CD4-positive, alpha-beta T cell treated with Interleukin-6 at 100 ng/mL for 8 hours (primary cell): ENCODE results near the gene DNAJB6.

ENCODE experiments used
- DNase-seq: peaks from one replicate; pipeline ENCODE4 v3.0.0-alpha.2; 2020; ENCODE audit warnings: mixed read lengths, low spot score

The DNAJB6 gene

DNA sequence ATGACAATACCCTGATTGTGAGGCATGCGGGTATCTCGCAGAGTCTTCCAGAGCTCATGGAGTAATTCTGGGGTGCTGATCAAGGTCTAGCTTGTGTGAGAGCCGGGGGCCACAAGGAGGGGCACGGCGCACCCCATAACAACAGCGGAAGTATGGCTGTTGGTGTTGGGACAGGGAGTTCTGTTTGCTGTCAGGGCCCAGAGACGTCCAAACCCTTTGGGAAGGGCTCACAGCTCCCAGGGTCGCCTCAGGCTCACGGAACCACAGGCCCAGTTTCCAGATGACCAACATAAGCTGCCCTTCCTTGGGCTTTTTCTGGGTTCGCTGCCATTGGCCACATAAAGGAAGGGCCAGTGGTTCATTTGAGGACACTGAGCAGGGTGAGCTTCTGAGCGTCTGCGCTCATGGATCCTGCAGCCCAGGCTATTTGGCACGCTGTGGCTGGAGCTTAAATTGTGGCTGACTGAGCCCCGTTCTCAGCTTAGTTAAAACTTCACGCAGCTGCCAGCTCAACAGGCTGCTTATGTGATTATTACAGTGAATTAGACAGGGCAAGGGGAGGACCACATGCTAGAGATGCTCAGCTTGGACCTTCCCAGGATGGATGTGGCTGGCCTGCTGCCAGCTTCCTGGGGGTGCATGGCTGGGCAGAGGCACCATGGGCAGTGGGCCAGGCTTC is 92.3 kb downstream of the DNAJB6 start:
- no peak for DNase-seq

GRCh38 chr7:157429680-157430224 is 92.9 kb downstream of the DNAJB6 start:
- DNase-seq = no peak

DNA sequence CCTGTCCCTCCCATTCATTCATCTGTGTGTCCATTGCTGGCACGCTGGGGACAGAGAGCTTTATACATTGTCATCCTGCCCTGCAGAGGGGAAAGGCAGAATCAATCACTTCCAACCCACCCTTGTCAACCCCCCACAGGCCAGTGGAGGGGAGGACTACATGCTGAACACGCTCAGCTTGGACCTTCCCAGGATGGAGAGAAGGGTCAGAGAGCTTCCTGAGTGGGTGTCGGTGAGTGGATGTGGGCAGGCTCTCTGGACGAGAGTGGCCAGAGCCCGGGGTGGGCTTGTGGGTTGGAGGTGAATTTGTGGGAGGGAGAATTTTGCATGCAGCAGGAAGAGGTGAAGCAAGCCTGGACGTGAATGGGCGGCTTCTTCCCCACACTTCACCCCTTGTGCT is 93.9 kb downstream of the DNAJB6 start:
- DNase-seq = no peak

- DNase-seq = no peak
Observed at GRCh38 chr7:157431173-157431950, 94.6 kb downstream of the DNAJB6 start.

DNA sequence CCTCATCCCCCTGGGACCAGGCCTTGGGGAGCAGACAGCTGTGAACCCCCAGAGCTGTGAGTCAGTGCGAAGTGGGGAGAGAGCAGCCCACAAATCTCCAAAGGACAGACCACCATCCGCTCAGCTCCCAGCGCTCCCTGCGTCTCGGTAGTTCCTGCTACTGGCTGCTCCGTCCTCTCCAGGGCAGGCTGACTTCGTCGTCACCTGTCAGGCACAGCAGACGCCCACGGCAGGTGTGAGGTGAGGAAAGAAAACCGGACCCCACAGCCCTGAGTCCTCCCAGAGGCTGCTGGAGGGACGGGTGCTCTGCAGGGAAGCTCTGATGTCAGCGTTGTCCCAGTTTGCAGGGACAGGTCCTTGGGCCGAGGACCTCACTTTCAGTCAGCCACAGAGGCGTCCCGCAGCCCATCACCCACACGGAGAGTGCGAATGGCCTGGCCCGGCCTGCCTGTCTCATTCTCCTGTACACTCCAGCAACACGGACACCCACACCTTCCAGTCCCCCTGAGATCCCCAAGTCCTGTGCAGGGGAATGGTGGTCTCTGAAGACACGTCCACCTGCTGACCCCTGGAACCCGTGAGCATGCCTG is 95.2 kb downstream of the DNAJB6 start:
- no peak for DNase-seq

- no peak for DNase-seq
Observed at GRCh38 chr7:157432541-157432956, 95.7 kb downstream of the DNAJB6 start.

GRCh38 chr7:157432957-157433576 is 96.3 kb downstream of the DNAJB6 start:
- DNase-seq = peak; percentile 54

GRCh38 chr7:157433628-157434027 is 96.8 kb downstream of the DNAJB6 start:
- no peak for DNase-seq

DNA sequence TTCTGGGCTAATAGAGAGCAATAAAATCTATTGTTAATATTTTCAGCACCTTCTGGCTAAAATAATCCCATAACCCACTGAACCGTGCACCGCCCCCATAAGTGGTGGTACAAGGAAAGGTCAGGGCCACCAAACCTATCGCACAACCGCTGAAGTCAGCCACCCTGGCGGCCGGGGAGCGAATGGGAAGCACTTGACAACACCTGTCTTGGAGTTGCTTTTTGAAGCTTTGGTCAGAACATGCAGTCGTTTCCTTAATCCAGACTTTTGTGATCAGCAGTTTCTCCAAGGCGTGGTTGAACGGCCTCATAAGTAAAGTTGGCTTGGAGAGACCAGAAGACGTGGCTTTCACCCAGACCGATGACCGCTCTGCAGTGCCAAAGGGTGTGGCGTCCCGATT is 97.4 kb downstream of the DNAJB6 start:
- no peak for DNase-seq

GRCh38 chr7:157434701-157435100 is 97.9 kb downstream of the DNAJB6 start:
- no peak for DNase-seq

GRCh38 chr7:157436076-157436475 is 99.3 kb downstream of the DNAJB6 start:
- no peak for DNase-seq

DNA sequence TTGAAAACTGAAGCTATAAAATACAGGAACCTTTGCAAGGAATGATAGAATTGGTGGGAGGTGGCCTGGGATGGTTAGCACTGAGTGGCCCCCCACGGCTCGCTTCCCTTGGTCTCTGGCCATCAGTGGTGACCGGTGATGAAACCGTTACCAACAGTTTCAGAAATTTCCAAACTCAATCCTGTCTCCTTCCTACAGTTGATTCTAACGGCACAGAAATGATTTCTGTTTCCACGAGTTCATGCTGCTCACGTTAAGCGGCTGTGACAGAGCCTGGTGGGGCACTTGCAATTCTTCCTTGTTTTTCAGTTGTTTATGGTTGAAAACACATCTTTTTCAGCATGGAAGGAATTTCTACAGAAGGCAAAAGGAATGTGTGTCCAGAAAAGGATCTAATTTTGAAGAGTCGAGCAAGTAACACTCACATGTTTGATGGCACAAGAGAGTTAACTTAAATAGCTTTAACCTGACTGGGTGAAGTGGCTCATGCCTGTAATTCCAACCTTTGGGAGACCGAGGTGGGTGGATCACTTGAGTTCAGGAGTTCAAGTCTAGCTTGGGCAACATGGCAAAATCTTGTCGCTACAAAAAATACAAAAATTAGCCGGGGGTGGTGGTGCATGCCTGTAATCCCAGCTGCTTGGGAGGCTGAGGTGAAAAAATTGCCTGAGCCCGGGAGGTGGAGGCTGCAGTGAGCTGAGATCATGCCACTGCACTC is 100.1 kb downstream of the DNAJB6 start:
- no peak for DNase-seq

- DNase-seq = no peak
Observed at GRCh38 chr7:157437519-157438061, 100.8 kb downstream of the DNAJB6 start.

DNA sequence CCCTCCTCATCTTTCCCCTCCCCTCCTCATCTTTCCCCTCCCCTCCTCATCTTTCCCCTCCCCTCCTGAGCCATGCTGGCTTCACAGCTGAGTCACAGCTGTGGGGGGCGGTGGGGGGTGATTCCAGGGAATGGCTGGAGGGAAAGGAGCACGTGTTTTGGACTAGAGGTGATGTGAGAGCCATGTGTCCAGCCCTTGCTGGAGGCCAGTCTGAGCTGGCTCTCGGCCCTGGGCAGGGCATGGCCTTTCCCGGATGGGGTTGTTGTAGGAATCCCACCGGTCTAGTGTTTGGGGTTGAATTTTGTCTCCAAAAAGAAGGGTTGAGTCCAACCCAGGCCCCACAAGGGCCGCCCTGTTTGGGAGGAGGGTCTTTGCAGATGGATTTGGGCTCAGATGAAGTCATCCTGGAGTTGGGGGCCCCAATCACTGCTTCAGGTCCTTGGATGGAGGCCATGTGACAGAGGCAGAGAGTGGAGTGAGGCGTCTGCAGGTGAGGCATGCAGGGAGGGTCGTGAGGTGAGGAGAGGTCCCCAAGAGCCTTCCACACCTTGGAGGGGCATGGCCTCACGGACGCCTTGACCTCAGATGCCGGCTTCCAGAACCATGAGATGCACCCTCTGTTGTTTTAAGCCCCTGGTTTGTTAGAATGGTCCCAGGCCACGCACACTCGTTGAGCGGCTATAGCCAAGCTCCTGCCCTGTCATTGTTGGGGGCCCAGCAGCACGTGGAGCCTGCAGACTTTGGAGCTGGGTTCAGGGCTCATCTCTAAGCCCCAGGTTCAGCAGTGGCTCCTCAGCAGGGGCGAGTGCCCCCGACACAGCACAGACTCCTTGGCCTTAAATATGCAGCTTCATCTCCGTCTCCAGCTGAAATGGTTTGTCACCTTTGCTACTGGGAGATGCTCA is 101.6 kb downstream of the DNAJB6 start:
- DNase-seq = no peak

DNA sequence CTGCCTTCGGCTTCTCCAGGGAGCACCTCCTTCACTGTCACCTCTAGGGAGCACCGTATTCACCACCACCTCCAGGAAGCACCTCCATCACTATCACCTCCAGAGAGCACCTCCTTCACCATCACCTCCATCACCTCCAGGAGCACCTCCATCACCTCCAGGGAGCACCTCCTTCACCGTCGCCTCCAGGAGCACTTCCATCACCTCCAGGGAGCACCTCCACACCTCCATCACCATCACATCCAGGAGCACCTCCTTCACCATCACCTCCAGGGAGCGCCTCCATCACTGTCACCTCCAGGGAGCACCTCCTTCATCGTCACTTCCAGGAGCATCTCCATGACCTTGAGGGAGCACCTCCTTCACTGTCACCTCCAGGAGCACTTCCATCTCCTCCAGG is 102.3 kb downstream of the DNAJB6 start:
- DNase-seq = no peak

DNA sequence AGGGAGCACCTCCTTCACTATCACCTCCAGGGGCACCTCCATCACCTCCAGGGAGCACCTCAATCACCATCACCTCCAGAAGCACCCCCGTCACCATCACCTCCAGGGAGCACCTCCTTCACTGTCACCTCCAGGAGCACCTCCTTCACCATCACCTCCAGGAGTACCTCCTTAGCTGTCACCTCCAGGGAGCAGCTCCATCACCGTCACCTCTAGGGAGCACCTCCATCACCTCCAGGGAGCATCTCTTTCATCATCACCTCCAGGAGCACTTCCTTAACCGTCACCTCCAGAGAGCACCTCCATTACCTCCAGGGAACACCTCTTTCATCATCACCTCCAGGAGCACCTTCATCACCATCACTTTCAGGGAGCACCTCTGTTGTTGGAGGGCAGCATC is 103.0 kb downstream of the DNAJB6 start:
- no peak for DNase-seq

DNA sequence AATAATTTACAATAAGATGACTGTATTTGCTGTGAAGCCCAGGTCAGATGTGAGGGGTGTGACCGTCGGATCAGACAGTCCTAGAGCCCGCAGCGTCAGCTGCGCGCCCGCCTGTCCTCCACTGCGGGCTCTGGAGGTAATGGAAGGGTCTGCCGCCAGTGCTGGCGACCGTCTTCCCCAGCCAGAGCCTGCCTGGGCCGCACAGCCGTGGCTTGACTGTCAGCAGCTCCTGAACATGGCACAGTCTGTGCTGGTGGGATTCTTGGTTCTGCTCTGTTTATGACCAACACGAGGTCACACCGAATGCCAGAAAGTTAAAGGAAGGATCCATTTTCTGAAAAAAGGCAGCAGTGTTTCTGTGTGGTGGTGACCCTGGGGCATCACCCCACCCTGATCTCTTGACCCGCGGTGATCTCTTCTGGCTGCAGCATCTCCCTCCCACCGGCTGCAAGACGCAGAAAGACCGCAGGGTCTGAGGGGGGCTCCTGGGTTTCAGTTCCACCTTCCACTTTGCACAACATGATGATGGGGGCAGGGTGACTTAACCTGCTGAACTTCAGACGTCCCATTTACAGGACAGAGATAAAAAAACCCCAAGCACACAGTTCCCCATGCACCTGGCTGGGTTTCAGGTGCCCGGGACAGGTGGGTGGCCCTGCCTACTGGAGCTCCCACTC is 103.7 kb downstream of the DNAJB6 start:
- DNase-seq = no peak

GRCh38 chr7:157441023-157441399 is 104.2 kb downstream of the DNAJB6 start:
- DNase-seq = no peak

- DNase-seq = no peak
Observed at GRCh38 chr7:157442456-157442855, 105.7 kb downstream of the DNAJB6 start.
